Brain microvascular endothelial cell (primary cell): ENCODE measurements around the gene EMP1.

Source experiments
- DNase-seq: peaks from one replicate; pipeline ENCODE4 v3.0.0-alpha.2; 2020
- H3K27ac ChIP-seq: fragments of 250-450 bp; sonication (Bioruptor Pico); 2 replicates; pipeline ENCODE4 v1.5.1; 2020; ENCODE audit warnings: mild to moderate bottlenecking, moderate library complexity
- H3K27me3 ChIP-seq: fragments of 250-450 bp; sonication (Bioruptor Pico); replicated peaks from 2 replicates; pipeline ENCODE4 v1.5.1; 2020; ENCODE audit warnings: mild to moderate bottlenecking
- H3K36me3 ChIP-seq: fragments of 250-450 bp; sonication (Bioruptor Pico); replicated peaks from 2 replicates; pipeline ENCODE4 v1.5.1; 2020; ENCODE audit warnings: mild to moderate bottlenecking
- H3K4me3 ChIP-seq: 2 replicates; pipeline ENCODE4 v1.5.1; 2011; ENCODE audit warnings: low read depth, mild to moderate bottlenecking, control low read depth, low read length, moderate library complexity
- CTCF ChIP-seq: IDR thresholded peaks from 2 replicates; pipeline ENCODE4 v1.5.1; 2011; ENCODE audit warnings: low read depth, mild to moderate bottlenecking, moderate library complexity, low read length, control low read depth, inconsistent platforms; ENCODE audit errors: missing control alignments
- in situ Hi-C: cut with HindIII; loops from 2 replicates; pipeline ENCODE4 v1.10.0; 2017; ENCODE audit warnings: low sequenced_read_pairs, low pct_ligation_motif_present

EMP1 gene

GRCh38 chr12:13175499-13175898, 21.0 kb upstream of the EMP1 start:
- no peaks in the 10 kb centered on the region for H3K27me3 ChIP-seq
- no peaks in the 10 kb centered on the region for H3K36me3 ChIP-seq
- in situ Hi-C loops = no loop called here
- H3K27ac ChIP-seq = peak overlapping the region; percentile 80
- TF ChIP-seq CTCF = no peak
- no peak overlapping the region for H3K4me3 ChIP-seq
- DNase-seq = no peak

GRCh38 chr12:13176256-13176655, 20.3 kb upstream of the EMP1 start:
- Histone ChIP-seq H3K27ac (peak overlapping the region; percentile 18), H3K4me3 (no peak overlapping the region), H3K27me3 (no peaks in the 10 kb centered on the region), H3K36me3 (no peaks in the 10 kb centered on the region)
- TF ChIP-seq CTCF = no peak
- DNase-seq = no peak
- in situ Hi-C loops = no loop called here

GRCh38 chr12:13177373-13177772, 19.2 kb upstream of the EMP1 start:
- peak; percentile 50 for DNase-seq
- in situ Hi-C loops = no loop called here
- no peak overlapping the region for H3K4me3 ChIP-seq
- no peak for TF ChIP-seq CTCF
- H3K36me3 ChIP-seq = no peaks in the 10 kb centered on the region
- no peak overlapping the region for H3K27ac ChIP-seq
- no peaks in the 10 kb centered on the region for H3K27me3 ChIP-seq

GRCh38 chr12:13177906-13178305, 18.6 kb upstream of the EMP1 start:
- Histone ChIP-seq H3K27ac (no peak overlapping the region), H3K4me3 (no peak overlapping the region), H3K36me3 (no peaks in the 10 kb centered on the region), H3K27me3 (no peaks in the 10 kb centered on the region)
- no peak for DNase-seq
- no peak for TF ChIP-seq CTCF
- in situ Hi-C loops = no loop called here

- Histone ChIP-seq H3K27me3 (no peaks in the 10 kb centered on the region), H3K27ac (no peak overlapping the region), H3K36me3 (no peaks in the 10 kb centered on the region), H3K4me3 (no peak overlapping the region)
- TF ChIP-seq CTCF = no peak
- DNase-seq = no peak
- in situ Hi-C loops = no loop called here
Observed at GRCh38 chr12:13178568-13179210, 17.8 kb upstream of the EMP1 start.
